Stimulated activated CD8-positive, alpha-beta memory T cell treated with anti-CD3 and anti-CD28 coated beads, Interleukin-12 subunit alpha, Interleukin-12 subunit beta, amount 100 ng/mL, for 24 hours (primary cell): ENCODE data around the gene NDRG4.

ENCODE experiments used
- DNase-seq: peaks from one replicate; pipeline ENCODE4 v3.0.0-alpha.2; 2020; ENCODE audit errors: extremely low read depth

NDRG4 gene

GRCh38 chr16:58543685-58544084 lies 43.7 kb downstream of the NDRG4 start:
- no peak for DNase-seq

DNA sequence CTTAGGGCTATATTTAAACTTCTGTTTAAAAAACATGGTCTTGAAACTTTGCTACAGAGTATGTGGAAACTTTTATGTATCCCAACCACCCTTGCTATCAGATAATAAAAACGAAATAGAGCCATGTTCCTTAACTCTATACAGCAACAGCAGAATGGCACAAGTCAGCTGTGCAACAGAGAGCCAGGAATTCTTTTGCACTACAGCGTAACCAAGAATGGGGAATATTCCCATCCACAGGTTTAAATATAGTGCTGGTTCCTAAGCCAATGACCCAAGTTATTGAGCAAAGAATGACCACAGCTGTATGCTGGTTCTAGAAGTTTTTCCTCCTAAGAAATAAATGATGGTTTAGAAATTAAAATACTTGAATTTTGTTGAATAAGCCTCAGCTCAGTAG lies 48.4 kb downstream of the NDRG4 start:
- no peak for DNase-seq

DNA sequence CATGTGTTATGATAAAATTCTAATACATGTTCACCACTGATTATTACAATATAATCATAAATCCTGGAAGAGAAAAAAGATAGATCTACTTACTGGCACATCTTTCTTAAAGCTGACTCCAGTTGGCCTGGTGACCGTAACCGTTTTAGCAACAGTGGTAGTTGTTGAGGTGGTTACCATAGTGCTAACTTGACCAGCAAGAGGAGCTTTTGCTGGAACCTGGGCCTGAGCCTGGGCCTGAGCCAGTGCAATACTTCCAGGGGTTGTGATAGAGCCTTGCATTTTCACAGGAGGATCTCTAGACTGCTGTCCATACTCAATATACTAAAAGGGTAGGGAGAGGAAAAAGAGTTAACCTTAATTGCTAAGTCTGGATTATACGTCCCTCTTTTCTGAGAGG lies 51.6 kb downstream of the NDRG4 start:
- no peak for DNase-seq

GRCh38 chr16:58556678-58557077 lies 56.7 kb downstream of the NDRG4 start:
- DNase-seq = no peak
